ENCODE data around the gene STX8. TPM values are rescaled to one million over a fixed set of nuclear protein-coding genes. Genes with fewer than 3 reads are reported as not detected.
A peak's percentile ranks its signal among the peaks of the same experiment; 100 is the strongest.

STX8 gene
- total and polyA plus RNA-seq, 9 of the 15 experiments (the other 6 are each of a cell fraction or from before 2014, with no cell fraction given) = 14.6 to 42.5 (median 22.1) TPM

- BruUV-seq (replicated peaks) = no TSS peak
- no peak overlapping the region for H3K4me3 ChIP-seq
- H3K4me2 ChIP-seq (ENCODE audit: insufficient read depth, low read length) = no peak overlapping the region
- H3K27ac ChIP-seq (ENCODE audit: extremely low read depth, low read depth, low read length) = no peak overlapping the region
- H3K9me3 ChIP-seq (replicated peaks; ENCODE audit: control insufficient read depth, insufficient read depth, low read depth, low read length) = no peaks in the 10 kb centered on the region
- H3K9ac ChIP-seq (ENCODE audit: insufficient read depth in 1 of 2, low read depth in 2 of 2, low read length in 2 of 2) = no peak overlapping the region
- H3K9me1 ChIP-seq (ENCODE audit: control insufficient read depth, insufficient read depth, low read length) = no peaks in the 10 kb centered on the region
- POLR2A ChIA-PET = no interaction called here
- no peaks in the 10 kb centered on the region; a peak in 1 of 5 replicates for H3K27me3 ChIP-seq (ENCODE audit: control insufficient read depth in 2 of 2, insufficient read depth in 2 of 2, low read length in 2 of 2)
- WGBS (ENCODE audit: insufficient coverage, low coverage, missing lambda C conversion rate) = 0% methylated on average over 2 of the region's 2 CpGs
- H3K4me1 ChIP-seq (replicated peaks in 1 of 2; ENCODE audit: control insufficient read depth in 2 of 2, insufficient read depth in 2 of 2, low read length in 2 of 2) = no peaks in the 10 kb centered on the region
- H4K20me1 ChIP-seq (replicated peaks; ENCODE audit: control insufficient read depth, insufficient read depth, low read length) = no peaks in the 10 kb centered on the region
- in situ Hi-C loops (cut with MboI) (loop anchor here (25.0 kb wide), 2 partner anchors 544 to 1144 kb away; partner anchors contain the start of genes KRABD2, RNF222 and RPL26), intact Hi-C loops (cut with micrococcal nuclease) (no loop called here)
- no peak overlapping the region for H2AFZ ChIP-seq (ENCODE audit: low read depth, low read length)
- no peaks in the 10 kb centered on the region for H3K36me3 ChIP-seq (ENCODE audit: control insufficient read depth, insufficient read depth, low read length)
- ATAC-seq (no peak), FAIRE-seq (no peak), DNase-seq (ENCODE audit: extremely low read depth in 1 of 4, low spot score in 3 of 4) (no peak)
- TF ChIP-seq PBX2 (CRISPR knock-in tag; IDR thresholded peaks at IDR 0.05; ENCODE audit: low read depth) (no peak), PBX2 (tag; conservative IDR thresholded peaks at IDR 0.05; ENCODE audit: low read depth) (peak; percentile 27; the same call in 1 of the 2 replicates), ZMIZ1 (IDR thresholded peaks at IDR 0.05; ENCODE audit: low read depth in 2 of 2, low read length in 2 of 2) (no peak), SOX6 (IDR thresholded peaks at IDR 0.05) (peak; percentile 21; the same call in 1 of the 2 replicates), CBFA2T3 (IDR thresholded peaks at IDR 0.05) (peak; percentile 35), HDGF (IDR thresholded peaks at IDR 0.05) (no peak)
- H3K79me2 ChIP-seq (ENCODE audit: control insufficient read depth, insufficient read depth, low read length) = no peaks in the 10 kb centered on the region
- CTCF ChIA-PET (ENCODE audit: low intra/inter-chr PET ratio) = no interaction called here
These were observed 44.6 kb downstream of the STX8 start for GRCh38 chr17:9531034-9531433.
